Chondrocyte (in vitro differentiated cells): ENCODE measurements around the gene PAX7. TPM values are rescaled to one million over a fixed set of nuclear protein-coding genes. Genes with fewer than 3 reads are reported as not detected.

ENCODE experiments used
- DNase-seq: peaks from one replicate; pipeline ENCODE4 v3.0.0; 2021; ENCODE audit warnings: mixed read lengths, low spot score
- H3K27ac Mint-ChIP-seq: one replicate; pipeline ENCODE4 v1.8.0; 2021; ENCODE audit warnings: mild to moderate bottlenecking, moderate library complexity, mixed read lengths; ENCODE audit not compliant: unreplicated experiment
- H3K27me3 Mint-ChIP-seq: 2 replicates; pipeline ENCODE4 v1.8.0; 2021; ENCODE audit warnings: low read depth, mixed read lengths
- H3K36me3 Mint-ChIP-seq: 2 replicates; pipeline ENCODE4 v1.8.0; 2021; ENCODE audit warnings: low read depth, mixed read lengths
- H3K4me1 Mint-ChIP-seq: 2 replicates; pipeline ENCODE4 v1.8.0; 2021; ENCODE audit warnings: low read depth, mild to moderate bottlenecking, mixed read lengths
- H3K4me3 Mint-ChIP-seq: one replicate; pipeline ENCODE4 v1.8.0; 2021; ENCODE audit warnings: mild to moderate bottlenecking, moderate library complexity, mixed read lengths; ENCODE audit not compliant: unreplicated experiment
- H3K9me3 Mint-ChIP-seq: 2 replicates; pipeline ENCODE4 v1.8.0; 2021; ENCODE audit warnings: low read depth, mixed read lengths
- total RNA-seq: library from RNA; stranded (reverse); gene quantifications from 3 replicates; pipeline ENCODE4 v1.2.1, GENCODE V29; 2021
- TF ChIP-seq, protein P1 (sequence below): fragments of 200-600 bp; sonication (generic); IDR thresholded peaks from 2 replicates; pipeline ENCODE4 v1.5.0; 2021; ENCODE audit warnings: antibody characterized with exemption, mild to moderate bottlenecking, moderate library complexity

Gene PAX7
- total RNA-seq, 1 donor from 2014 or later = not detected

DNA sequence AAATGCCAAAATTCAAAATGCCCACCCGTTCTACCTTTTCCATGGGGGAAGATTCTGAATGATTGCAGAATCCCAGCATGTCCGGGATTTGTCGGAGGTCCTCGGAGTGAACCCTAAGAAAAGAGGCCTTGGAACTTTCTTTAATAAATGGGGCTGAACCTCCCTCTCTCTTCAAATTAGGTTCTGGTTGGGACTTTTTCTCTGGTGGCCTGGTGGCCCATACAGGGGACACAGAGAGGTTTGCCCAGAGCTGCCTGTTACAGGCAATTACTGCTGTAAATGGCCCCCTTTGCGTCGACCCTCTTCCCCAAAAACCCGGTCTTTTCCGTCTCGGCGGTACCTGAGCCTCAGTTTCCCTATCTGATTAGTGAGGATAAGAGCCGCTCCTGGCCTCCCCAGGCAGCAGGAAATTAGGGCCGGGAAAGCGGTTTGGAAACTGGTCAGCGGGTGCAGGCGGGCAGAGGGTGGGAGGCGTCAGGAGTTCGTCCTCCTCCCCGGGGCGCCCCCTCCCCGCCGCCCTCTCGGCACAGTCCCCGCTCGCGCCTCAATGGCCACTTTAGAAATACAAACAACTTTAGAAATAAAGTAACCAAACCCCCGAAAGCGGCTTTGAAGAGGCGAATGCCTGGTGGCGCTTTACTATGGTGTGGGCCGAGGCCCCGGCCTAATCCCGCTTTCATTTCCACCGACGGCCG lies 15.6 kb downstream of the PAX7 start:
- no peaks in the 10 kb centered on the region for H3K9me3 Mint-ChIP-seq
- TF ChIP-seq, protein P1, sequence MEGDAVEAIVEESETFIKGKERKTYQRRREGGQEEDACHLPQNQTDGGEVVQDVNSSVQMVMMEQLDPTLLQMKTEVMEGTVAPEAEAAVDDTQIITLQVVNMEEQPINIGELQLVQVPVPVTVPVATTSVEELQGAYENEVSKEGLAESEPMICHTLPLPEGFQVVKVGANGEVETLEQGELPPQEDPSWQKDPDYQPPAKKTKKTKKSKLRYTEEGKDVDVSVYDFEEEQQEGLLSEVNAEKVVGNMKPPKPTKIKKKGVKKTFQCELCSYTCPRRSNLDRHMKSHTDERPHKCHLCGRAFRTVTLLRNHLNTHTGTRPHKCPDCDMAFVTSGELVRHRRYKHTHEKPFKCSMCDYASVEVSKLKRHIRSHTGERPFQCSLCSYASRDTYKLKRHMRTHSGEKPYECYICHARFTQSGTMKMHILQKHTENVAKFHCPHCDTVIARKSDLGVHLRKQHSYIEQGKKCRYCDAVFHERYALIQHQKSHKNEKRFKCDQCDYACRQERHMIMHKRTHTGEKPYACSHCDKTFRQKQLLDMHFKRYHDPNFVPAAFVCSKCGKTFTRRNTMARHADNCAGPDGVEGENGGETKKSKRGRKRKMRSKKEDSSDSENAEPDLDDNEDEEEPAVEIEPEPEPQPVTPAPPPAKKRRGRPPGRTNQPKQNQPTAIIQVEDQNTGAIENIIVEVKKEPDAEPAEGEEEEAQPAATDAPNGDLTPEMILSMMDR = no peak
- no peak overlapping the region for H3K27ac Mint-ChIP-seq
- no peak for DNase-seq
- H3K4me1 Mint-ChIP-seq = peaks cover 9% of the 10 kb centered on the region
- peaks cover 80% of the 10 kb centered on the region for H3K27me3 Mint-ChIP-seq
- H3K4me3 Mint-ChIP-seq = peak overlapping the region; percentile 12
- H3K36me3 Mint-ChIP-seq = no peaks in the 10 kb centered on the region

DNA sequence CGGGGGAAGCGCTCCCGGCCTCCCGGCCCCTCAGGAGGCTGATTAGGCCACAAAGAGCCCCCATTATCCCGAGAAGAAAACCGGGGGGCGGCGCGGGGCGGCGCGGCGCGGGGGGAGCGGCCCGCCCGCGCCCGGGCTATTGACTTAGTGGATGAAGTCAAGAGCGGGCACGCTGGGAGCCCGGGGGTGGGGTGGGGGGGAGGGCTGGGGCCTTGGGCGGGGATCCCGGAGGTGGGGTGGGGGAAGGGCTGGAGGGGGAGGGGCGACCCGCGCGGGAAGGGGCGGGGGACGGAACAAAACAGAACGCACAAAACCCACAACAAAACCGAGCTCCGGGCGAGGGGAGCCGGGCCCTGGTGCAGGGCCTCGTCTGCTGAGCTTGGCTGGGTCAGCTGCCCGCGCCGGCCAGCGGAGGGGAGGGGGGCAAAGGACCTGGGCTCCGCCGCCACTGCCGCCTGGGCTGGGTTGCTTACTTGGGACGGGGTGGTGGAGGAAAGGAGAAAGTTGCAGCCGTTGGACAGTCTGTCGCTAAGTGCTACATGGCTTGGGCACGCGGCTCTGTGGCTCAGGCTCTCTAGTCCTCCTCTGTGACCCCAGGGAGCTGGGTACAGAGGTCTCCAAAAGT lies 16.3 kb downstream of the PAX7 start:
- Mint-ChIP-seq H3K9me3 (no peaks in the 10 kb centered on the region), H3K36me3 (no peaks in the 10 kb centered on the region), H3K27ac (no peak overlapping the region), H3K27me3 (peaks cover 79% of the 10 kb centered on the region), H3K4me3 (no peak overlapping the region), H3K4me1 (peaks cover 9% of the 10 kb centered on the region)
- no peak for DNase-seq
- TF ChIP-seq, protein P1 = no peak

DNA sequence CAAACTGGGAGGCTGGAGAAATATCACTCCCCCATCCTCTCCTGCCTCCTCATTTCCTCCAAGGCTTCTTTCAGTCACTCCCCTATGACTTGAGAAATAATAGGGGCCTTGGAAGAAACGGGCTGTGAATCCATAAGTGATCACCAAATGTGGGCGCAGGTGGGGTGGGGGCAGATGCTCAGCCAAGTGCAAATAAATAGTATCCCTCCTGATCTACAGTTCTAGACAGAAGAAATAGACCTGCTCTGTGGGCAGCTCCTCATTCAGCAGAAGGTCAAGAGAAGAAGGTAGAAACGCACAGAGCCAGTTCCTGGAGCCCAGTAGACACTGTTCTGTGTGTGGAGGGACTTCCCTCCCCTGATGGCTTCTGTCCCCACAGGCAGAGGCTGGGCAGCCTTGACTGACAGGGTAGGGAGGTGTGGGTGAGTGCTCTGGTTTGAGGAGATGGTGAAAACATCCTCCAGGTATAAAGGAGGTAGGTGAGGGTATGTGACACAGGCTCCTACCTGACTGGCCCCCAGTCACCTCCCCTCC lies 17.1 kb downstream of the PAX7 start:
- no peaks in the 10 kb centered on the region for H3K36me3 Mint-ChIP-seq
- H3K4me3 Mint-ChIP-seq = no peak overlapping the region
- TF ChIP-seq, protein P1 = no peak
- H3K27ac Mint-ChIP-seq = no peak overlapping the region
- H3K9me3 Mint-ChIP-seq = no peaks in the 10 kb centered on the region
- H3K27me3 Mint-ChIP-seq = peaks cover 80% of the 10 kb centered on the region
- peaks cover 9% of the 10 kb centered on the region for H3K4me1 Mint-ChIP-seq
- no peak for DNase-seq

- H3K9me3 Mint-ChIP-seq = no peaks in the 10 kb centered on the region
- peak overlapping the region; percentile 17 for H3K27ac Mint-ChIP-seq
- H3K4me3 Mint-ChIP-seq = no peak overlapping the region
- TF ChIP-seq, protein P1 = no peak
- H3K4me1 Mint-ChIP-seq = peaks cover 3% of the 10 kb centered on the region
- no peak for DNase-seq
- H3K27me3 Mint-ChIP-seq = peaks cover 80% of the 10 kb centered on the region
- H3K36me3 Mint-ChIP-seq = no peaks in the 10 kb centered on the region
Measured at GRCh38 chr1:18649693-18650370, 19.2 kb downstream of the PAX7 start.

DNA sequence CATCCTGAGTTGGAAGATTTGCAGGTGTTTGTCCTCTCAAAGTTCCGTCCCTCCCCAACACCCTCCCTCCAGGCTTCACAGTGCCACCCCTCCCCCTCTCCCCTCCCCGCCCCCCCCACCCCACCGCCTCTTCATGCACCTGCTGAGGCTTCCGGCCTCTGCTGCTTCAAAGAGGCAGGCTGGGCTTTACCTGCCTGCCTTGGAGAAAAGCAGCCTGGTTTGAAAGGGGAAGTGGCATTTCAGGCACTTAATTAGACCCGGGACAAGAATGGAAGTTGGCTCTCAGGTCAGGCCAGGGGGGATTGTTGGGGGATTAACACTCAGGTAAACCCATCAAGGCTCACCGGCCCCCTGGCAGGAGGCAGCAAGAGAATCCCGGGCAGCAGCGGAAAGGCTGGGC lies 21.1 kb downstream of the PAX7 start:
- Mint-ChIP-seq H3K9me3 (no peaks in the 10 kb centered on the region), H3K36me3 (no peaks in the 10 kb centered on the region), H3K4me3 (no peak overlapping the region), H3K27me3 (peaks cover 79% of the 10 kb centered on the region), H3K27ac (no peak overlapping the region), H3K4me1 (peaks cover 3% of the 10 kb centered on the region)
- TF ChIP-seq, protein P1 = no peak
- no peak for DNase-seq
